DOHH2 (cell line): Measurements from ENCODE around the gene FLYWCH1.

Source experiments
- CTCF ChIP-seq: fragments of 200-600 bp; sonication (generic); IDR thresholded peaks from one replicate; pipeline ENCODE4 v1.5.1; 2014; ENCODE audit warnings: antibody characterized with exemption, mild to moderate bottlenecking, low read depth, low read length; ENCODE audit not compliant: poor library complexity, severe bottlenecking
- EZH2phosphoT487 ChIP-seq: fragments of 200-600 bp; sonication (generic); IDR thresholded peaks from 2 replicates; pipeline ENCODE4 v1.6.1; 2017; ENCODE audit warnings: borderline replicate concordance, mild to moderate bottlenecking, antibody characterized with exemption, low read length, moderate library complexity, mixed read lengths

GRCh38 chr16:2960183-2961010 lies 48.7 kb downstream of the FLYWCH1 start:
- TF ChIP-seq CTCF = no peak
- TF ChIP-seq EZH2phosphoT487 = no peak
